GM12873 (cell line): ENCODE measurements around the gene TRAF5.

Experiments
- CTCF ChIP-seq: IDR thresholded peaks from 2 replicates; pipeline ENCODE4 v1.5.1; 2012; ENCODE audit warnings: low read depth, mild to moderate bottlenecking, moderate library complexity, low read length, control low read depth; ENCODE audit not compliant: insufficient read depth; ENCODE audit errors: missing control alignments

The TRAF5 gene

GRCh38 chr1:211381481-211382181 is 55.0 kb downstream of the TRAF5 start:
- TF ChIP-seq CTCF = no peak

GRCh38 chr1:211382182-211382713 is 55.6 kb downstream of the TRAF5 start:
- TF ChIP-seq CTCF = no peak

GRCh38 chr1:211382714-211383480 is 56.3 kb downstream of the TRAF5 start:
- no peak for TF ChIP-seq CTCF

GRCh38 chr1:211384524-211384923 is 57.9 kb downstream of the TRAF5 start:
- no peak for TF ChIP-seq CTCF

GRCh38 chr1:211386921-211387320 is 60.3 kb downstream of the TRAF5 start:
- no peak for TF ChIP-seq CTCF

- no peak for TF ChIP-seq CTCF
These were observed 66.6 kb downstream of the TRAF5 start for GRCh38 chr1:211393203-211393602.

- TF ChIP-seq CTCF = no peak
These were observed 85.0 kb downstream of the TRAF5 start for GRCh38 chr1:211411639-211412038.
